Measurements from ENCODE around the gene ATP2B3. TPM values are rescaled to one million over a fixed set of nuclear protein-coding genes. Genes with fewer than 3 reads are reported as not detected.

The ATP2B3 gene
- total RNA-seq, 1 donor from 2014 or later: 0.60 TPM

- TF ChIP-seq, protein P1, sequence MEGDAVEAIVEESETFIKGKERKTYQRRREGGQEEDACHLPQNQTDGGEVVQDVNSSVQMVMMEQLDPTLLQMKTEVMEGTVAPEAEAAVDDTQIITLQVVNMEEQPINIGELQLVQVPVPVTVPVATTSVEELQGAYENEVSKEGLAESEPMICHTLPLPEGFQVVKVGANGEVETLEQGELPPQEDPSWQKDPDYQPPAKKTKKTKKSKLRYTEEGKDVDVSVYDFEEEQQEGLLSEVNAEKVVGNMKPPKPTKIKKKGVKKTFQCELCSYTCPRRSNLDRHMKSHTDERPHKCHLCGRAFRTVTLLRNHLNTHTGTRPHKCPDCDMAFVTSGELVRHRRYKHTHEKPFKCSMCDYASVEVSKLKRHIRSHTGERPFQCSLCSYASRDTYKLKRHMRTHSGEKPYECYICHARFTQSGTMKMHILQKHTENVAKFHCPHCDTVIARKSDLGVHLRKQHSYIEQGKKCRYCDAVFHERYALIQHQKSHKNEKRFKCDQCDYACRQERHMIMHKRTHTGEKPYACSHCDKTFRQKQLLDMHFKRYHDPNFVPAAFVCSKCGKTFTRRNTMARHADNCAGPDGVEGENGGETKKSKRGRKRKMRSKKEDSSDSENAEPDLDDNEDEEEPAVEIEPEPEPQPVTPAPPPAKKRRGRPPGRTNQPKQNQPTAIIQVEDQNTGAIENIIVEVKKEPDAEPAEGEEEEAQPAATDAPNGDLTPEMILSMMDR (IDR thresholded peaks at IDR 0.05; ENCODE audit: unreplicated experiment): no peak
- Mint-ChIP-seq H3K27me3 (no peaks in the 10 kb centered on the region), H3K27ac (no peak overlapping the region), H3K36me3 (ENCODE audit: insufficient read depth) (peaks cover 2% of the 10 kb centered on the region), H3K9me3 (ENCODE audit: low read depth) (peaks cover 9% of the 10 kb centered on the region), H3K4me3 (ENCODE audit: low read depth) (no peak overlapping the region), H3K4me1 (ENCODE audit: low read depth) (peaks cover 14% of the 10 kb centered on the region)
- DNase-seq (ENCODE audit: low spot score, unreplicated experiment): no peak
Observed at GRCh38 chrX:153626025-153626633, 108.7 kb downstream of the ATP2B3 start.

DNA sequence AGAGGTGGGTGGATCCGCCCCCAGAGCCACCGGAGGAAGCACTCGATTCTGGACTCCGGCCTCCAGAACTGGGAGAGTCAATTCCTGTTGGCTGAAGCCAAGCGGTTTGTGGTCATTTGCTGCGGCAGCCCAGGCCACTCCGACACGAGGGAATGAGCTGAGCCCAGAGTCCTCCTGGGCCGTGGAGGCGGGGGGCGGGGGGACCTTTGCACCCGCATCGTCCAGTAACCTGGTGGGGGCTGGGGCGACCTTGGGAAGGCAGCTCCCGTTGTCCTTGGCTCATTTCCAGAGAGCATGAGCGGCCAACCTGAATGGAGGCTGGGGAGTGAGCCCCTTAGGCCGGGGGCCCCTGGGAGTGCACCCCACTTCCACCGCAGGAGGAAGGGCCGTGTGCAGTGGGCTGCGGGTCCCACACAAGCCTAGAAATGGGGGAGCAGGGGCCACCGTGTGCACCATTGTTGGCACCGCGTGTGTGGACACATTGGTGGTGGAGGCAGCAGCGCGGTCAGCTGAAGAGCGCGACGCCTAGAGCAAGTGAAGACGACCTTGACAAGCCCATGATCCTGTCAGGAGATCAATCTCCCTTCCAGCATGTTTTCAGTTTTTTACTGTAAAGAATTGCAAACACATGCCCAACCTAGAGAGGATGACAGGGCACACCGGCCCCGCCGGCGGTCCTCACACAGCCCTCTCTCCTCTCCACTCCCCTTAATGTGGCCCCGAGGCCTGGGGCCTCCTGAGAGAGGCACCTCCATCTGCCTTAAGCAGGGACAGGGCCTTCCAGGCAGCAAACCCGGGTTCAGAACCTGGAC is 109.6 kb downstream of the ATP2B3 start:
- no peak overlapping the region for H3K27ac Mint-ChIP-seq
- no peak overlapping the region for H3K4me3 Mint-ChIP-seq (ENCODE audit: low read depth)
- no peaks in the 10 kb centered on the region for H3K27me3 Mint-ChIP-seq
- peaks cover 17% of the 10 kb centered on the region for H3K9me3 Mint-ChIP-seq (ENCODE audit: low read depth)
- H3K4me1 Mint-ChIP-seq (ENCODE audit: low read depth): peaks cover 14% of the 10 kb centered on the region
- DNase-seq (ENCODE audit: low spot score, unreplicated experiment): no peak
- peaks cover 3% of the 10 kb centered on the region for H3K36me3 Mint-ChIP-seq (ENCODE audit: insufficient read depth)
- TF ChIP-seq, protein P1 (IDR thresholded peaks at IDR 0.05; ENCODE audit: unreplicated experiment): no peak

- H3K4me3 Mint-ChIP-seq (ENCODE audit: low read depth): no peak overlapping the region
- peaks cover 17% of the 10 kb centered on the region for H3K9me3 Mint-ChIP-seq (ENCODE audit: low read depth)
- peaks cover 3% of the 10 kb centered on the region for H3K36me3 Mint-ChIP-seq (ENCODE audit: insufficient read depth)
- H3K27ac Mint-ChIP-seq: no peak overlapping the region
- TF ChIP-seq, protein P1 (IDR thresholded peaks at IDR 0.05; ENCODE audit: unreplicated experiment): no peak
- peaks cover 9% of the 10 kb centered on the region for H3K4me1 Mint-ChIP-seq (ENCODE audit: low read depth)
- DNase-seq (ENCODE audit: low spot score, unreplicated experiment): no peak
- H3K27me3 Mint-ChIP-seq: no peaks in the 10 kb centered on the region
Observed at GRCh38 chrX:153627675-153628111, 110.3 kb downstream of the ATP2B3 start.

DNA sequence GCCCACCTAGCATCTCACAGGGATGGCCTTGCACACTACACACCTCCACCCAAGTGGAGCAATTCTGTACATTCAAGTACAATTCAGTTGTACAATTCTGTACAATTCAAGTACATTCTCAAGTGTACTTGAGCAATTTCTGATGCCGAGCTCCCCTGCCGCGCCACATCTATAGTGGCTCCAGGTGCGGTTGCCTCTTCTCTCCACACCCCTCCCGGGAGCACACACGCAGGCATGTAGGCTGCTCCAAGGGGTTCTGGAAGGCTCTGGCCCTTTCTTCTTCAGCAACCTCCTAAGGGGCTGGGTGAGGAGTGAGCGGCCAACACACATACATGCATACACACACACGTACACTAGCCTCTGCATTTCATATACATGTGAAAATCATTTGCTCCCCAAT is 110.7 kb downstream of the ATP2B3 start:
- H3K4me1 Mint-ChIP-seq (ENCODE audit: low read depth): peaks cover 5% of the 10 kb centered on the region
- H3K27me3 Mint-ChIP-seq: no peaks in the 10 kb centered on the region

DNA sequence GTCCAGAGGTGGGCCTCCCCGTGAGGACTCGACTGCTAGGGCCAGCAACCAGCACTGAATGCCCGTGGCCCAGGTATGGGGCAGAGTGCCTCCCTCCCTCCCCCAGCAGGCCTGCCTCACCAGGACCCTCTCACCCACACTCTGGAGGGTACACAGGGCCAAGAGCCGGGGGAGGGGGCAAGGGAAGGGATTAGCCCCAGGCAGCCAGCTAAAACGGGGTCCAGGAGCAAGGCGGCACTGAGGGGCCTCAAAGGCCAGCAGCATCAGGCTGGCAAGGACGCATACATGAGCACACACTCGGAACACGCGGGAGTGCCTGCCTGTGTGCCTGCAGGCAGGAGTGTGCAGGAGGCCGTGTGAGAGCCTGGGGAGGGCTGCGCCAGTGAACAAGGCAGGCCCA is 111.2 kb downstream of the ATP2B3 start:
- DNase-seq (ENCODE audit: low spot score, unreplicated experiment): no peak
- H3K4me3 Mint-ChIP-seq (ENCODE audit: low read depth): no peak overlapping the region
- peaks cover 17% of the 10 kb centered on the region for H3K9me3 Mint-ChIP-seq (ENCODE audit: low read depth)
- TF ChIP-seq, protein P1 (IDR thresholded peaks at IDR 0.05; ENCODE audit: unreplicated experiment): no peak
- peaks cover 3% of the 10 kb centered on the region for H3K36me3 Mint-ChIP-seq (ENCODE audit: insufficient read depth)
- peaks cover under 1% of the 10 kb centered on the region for H3K4me1 Mint-ChIP-seq (ENCODE audit: low read depth)
- H3K27me3 Mint-ChIP-seq: no peaks in the 10 kb centered on the region
- H3K27ac Mint-ChIP-seq: no peak overlapping the region

More for the DNA sequence above, 110.7 kb downstream of the ATP2B3 start:
- H3K36me3 Mint-ChIP-seq (ENCODE audit: insufficient read depth): peaks cover 3% of the 10 kb centered on the region
- no peak for DNase-seq (ENCODE audit: low spot score, unreplicated experiment)
- peaks cover 17% of the 10 kb centered on the region for H3K9me3 Mint-ChIP-seq (ENCODE audit: low read depth)
- no peak overlapping the region for H3K4me3 Mint-ChIP-seq (ENCODE audit: low read depth)
- TF ChIP-seq, protein P1 (IDR thresholded peaks at IDR 0.05; ENCODE audit: unreplicated experiment): no peak
- no peak overlapping the region for H3K27ac Mint-ChIP-seq
